NAMALWA (cell line): ENCODE results near the gene DEAF1.

ENCODE experiments used
- DNase-seq: peaks from one replicate; pipeline ENCODE4 v3.0.0-alpha.2; 2015; ENCODE audit warnings: low spot score

DEAF1 gene

DNA sequence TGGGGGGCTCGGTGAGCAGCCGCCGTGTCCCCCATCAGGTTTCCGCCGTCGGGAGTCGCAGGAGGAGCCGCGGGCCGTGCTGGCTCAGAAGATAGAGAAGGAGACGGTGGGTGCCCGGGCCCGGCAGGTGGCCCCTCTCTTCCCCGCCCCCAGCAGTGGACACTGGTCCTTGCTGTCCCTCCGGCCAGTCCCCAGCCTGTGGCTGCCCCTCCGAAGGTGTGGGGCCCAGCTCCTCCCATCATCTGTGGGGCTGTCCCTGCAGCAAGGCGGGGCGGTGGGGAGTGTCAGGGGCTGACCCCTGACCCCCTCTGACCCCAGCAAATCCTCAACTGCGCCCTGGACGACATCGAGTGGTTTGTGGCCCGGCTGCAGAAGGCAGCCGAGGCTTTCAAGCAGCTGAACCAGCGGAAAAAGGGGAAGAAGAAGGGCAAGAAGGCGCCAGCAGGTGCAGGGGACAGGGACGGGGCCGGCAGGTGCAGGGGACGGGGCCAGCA, 26.3 kb upstream of the DEAF1 start:
- peak; percentile 81 for DNase-seq

DNA sequence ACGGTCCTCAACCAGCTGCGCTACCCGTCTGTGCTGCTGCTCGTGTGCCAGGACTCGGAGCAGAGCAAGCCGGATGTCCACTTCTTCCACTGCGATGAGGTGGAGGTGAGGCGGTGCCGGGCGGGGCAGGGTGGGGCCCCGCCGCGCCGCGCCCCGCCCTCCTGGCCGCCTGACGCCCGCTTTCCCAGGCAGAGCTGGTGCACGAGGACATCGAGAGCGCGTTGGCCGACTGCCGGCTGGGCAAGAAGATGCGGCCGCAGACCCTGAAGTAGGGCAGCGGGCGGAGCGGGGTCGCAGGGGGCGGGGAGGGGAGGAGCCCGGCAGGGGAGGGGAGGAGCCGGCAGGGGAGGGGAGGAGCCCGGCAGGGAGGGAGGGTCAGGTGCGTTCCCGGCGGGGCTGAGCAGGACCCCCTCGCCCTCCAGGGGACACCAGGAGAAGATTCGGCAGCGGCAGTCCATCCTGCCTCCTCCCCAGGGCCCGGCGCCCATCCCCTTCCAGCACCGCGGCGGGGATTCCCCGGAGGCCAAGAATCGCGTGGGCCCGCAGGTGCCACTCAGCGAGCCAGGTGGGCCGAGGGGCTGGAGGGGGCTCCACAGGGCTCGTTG, 25.7 kb upstream of the DEAF1 start:
- peak; percentile 55 for DNase-seq

- DNase-seq: no peak
These were observed 25.1 kb upstream of the DEAF1 start for GRCh38 chr11:720017-720641.

- DNase-seq: no peak
These were observed 24.4 kb upstream of the DEAF1 start for GRCh38 chr11:719214-720016.

- no peak for DNase-seq
These were observed 19.4 kb upstream of the DEAF1 start for GRCh38 chr11:714436-714835.

- DNase-seq: no peak
These were observed 14.3 kb upstream of the DEAF1 start for GRCh38 chr11:709109-709997.

- DNase-seq: no peak
These were observed 13.5 kb upstream of the DEAF1 start for GRCh38 chr11:708511-708910.

- no peak for DNase-seq
These were observed 12.9 kb upstream of the DEAF1 start for GRCh38 chr11:707817-708420.

DNA sequence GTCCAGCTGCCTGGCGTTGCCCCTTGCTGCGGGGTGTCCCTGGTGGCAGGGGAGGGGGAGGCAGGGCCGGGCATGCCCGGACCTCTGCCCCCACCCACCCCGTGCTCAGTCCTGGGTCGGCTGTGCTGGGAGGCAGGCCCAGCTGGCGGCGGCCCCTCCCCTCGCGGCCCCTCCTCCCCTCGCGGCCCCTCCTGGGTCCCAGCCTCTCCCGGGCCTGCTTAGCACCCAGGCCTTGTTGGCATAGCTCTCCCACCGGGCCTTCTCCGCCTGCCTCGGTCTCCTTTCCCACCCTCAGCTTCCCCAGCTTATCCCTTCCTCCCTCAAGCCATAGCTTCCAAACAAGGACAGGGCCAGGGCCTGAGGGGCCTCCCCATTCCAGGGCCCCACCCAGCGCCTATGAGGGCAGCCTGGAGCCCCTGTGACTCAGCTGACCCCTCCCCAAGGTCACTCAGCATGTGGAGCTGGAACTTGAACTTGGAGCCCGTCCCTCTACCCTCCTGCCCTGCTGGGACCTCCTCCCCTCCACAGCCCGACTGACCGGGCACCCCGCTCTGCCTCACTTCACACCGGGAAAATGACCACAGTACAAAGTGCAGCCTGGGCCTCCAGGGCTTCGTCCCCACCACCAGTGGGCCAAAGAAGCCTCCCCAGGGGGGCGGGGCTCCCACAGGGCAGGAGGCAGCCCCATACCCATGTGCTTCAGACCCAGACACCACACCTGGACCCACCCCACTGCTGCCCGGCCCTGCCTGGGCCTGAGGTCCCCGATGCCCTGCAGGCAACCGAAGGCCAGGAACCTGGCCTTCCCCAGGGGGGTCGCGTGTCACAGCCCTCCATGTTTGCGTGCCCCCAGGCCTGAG, 12.2 kb upstream of the DEAF1 start:
- DNase-seq: no peak

- DNase-seq: no peak
These were observed 11.5 kb upstream of the DEAF1 start for GRCh38 chr11:706439-706956.

- no peak for DNase-seq
These were observed 10.8 kb upstream of the DEAF1 start, which contains the start of gene EPS8L2 for GRCh38 chr11:705646-706438. TSS of gene EPS8L2 (plus strand) at chr11:706231. CDS start at chr11:709408, 3,177 bp downstream.

DNA sequence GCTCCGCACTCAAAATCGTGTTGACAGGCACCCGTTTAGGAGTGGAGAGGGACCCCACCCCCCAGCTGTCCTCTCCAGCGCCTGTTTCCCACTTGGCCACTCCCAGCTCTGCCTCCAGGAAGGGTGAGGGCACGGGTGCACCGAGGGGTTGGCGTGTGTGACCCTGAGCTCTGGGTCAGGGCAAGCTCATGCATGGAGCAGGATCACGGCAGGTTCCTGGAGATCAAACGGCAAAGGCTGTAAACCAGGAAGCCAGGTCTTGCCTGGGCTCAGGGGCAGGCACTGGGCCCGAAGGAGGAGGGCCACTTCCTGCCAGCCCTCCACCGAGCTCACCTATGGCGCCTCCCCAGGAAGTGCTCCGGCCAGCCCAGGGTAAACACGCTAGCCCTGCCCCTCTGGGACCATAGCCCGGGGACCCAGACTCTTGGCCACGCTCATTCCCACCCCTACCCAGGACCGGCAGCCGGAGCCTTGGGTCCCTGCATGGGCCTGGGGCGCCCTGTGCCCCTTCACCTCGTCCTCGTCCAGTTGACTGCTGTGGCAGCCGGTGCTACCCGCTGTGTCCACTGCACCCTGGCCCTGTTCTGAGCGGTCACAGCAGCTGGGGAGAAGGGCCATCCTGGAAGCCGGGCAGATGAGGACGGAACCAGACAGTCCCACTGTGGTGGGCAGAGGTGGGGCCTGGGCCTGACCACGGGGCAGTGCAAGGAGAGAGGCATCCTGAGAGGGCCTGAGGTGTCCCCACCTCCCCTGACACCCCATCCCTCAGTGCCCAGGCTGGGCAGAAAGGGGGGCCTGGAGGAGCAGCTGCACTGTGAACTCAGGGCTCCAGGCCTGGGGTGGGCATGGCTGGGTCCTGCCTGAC, 10.0 kb upstream of the DEAF1 start:
- no peak for DNase-seq

- no peak for DNase-seq
These were observed 9.2 kb upstream of the DEAF1 start for GRCh38 chr11:704228-704674.

DNA sequence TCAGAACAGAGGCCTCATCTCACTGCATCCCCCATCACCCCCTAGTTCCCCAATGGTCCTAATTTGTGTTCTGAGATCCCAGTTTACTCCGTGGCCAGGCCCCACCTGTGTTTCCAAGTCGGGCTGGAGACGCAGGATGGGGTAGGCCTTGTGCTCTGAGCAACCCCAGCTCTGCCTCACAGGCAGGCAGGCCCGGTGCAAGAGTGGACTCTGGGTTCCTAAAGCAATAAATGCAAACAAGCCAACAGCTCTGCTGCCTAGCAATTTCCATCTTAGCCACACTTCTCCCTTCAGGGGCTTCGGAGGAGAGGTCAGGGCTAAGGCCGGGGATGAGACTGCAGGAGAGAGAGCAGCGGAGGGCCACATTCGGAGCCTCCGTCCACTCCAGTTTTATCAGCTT, 8.5 kb upstream of the DEAF1 start:
- no peak for DNase-seq

GRCh38 chr11:702462-703461, 7.7 kb upstream of the DEAF1 start:
- no peak for DNase-seq

DNA sequence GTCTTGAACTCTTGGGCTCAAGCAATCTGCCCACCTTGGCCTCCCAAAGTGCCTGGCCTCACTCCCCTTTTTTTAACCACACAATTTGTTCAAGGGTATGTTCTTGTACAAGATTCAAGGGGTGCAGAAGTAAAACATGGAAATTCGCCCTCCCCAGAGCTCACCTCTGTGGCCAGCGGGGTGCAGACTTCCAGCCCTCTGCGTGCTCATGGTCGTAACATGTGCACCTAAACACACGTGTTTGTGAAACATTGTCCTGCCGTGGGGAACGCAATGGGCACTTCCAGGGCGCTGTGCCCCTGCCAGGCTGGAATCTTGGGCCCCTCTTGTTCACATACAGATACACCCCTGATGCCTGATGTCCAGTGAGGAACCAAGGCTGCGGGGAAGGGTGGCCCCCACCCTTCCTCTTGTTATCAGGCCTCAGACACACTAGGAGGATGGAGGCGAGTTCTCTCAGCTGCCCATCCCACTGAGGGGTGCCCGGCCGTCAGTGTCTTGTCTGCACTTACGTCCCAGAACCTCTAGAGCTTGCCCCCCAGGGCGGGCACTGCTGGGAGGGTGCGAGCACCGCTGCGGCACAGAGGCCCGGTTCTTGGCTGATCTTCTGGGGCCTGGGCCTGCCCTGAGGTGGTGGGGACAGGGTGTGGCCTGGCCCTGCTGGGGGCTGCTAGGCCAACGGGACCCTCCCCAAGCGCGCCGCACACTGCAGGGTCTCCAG, 6.9 kb upstream of the DEAF1 start:
- no peak for DNase-seq

DNA sequence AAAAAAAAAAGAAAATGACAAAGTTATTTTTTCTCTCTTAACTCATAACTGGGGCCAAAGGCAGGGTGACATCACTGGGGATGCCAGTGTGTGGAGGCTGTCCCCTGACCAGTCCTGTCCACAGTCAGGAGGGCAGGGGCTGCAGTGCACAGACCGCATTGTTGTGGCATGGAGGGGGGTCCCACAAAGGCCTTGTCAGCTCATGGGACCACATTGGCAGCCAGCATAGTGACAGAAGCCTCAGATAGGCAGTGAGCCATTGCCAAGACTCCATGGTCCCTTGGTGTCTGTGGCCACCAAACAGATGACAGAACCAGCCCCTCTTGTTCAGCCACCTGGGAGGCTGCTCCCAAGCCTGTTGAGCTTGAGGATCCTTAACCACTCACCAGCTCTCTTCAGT, 4.7 kb upstream of the DEAF1 start:
- DNase-seq: no peak
